ENCODE measurements around the gene MYLK. TPM values are rescaled to one million over a fixed set of nuclear protein-coding genes. Genes with fewer than 3 reads are reported as not detected.

MYLK gene
- total and polyA plus RNA-seq, 10 of the 15 experiments (the other 5 are each of a cell fraction or from before 2014, with no cell fraction given): 0.04 to 1.6 (median 0.42) TPM; not detected in 1

DNA sequence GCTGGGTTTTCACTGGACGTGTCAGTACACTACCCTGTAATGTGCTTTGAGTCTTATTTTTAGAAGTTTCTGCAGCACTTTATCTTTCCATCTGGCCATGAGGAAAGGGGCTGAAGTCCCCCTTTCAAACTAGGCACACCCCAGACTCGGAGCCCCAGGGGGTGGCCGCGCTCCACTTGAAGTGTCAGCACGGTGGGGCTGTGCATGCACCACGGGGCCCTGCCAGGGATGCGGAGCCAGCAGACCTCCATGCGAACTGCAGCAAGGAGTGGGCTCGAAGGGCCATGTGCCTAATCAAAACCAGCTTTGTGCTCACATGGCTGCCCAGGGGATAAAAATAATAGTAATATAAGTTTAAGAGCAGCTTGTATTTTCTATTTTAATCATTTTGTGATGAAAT lies 198.4 kb downstream of the MYLK start:
- ATAC-seq: no peak
- ChIA-PET CTCF (no interaction called here), SMC1A (ENCODE audit: uncharacterized antibody, unreplicated experiment) (no interaction called here), POLR2A (no interaction called here), RAD21 (ENCODE audit: unreplicated experiment) (no interaction called here)
- no peak overlapping the region for H3K4me3 ChIP-seq
- H2AFZ ChIP-seq (ENCODE audit: control insufficient read depth, low read depth, low read length): no peak overlapping the region
- no peaks in the 10 kb centered on the region for H3K9me3 ChIP-seq (replicated peaks; ENCODE audit: control insufficient read depth, insufficient read depth, low read length)
- 45% methylated on average over 9 of the region's 9 CpGs for WGBS (ENCODE audit: insufficient coverage, insufficient replicate concordance, low lambda C conversion rate, missing lambda C conversion rate)
- no peaks in the 10 kb centered on the region for H4K20me1 ChIP-seq (ENCODE audit: control insufficient read depth, insufficient read depth)
- no peaks in the 10 kb centered on the region for H3K79me2 ChIP-seq (ENCODE audit: control insufficient read depth, insufficient read depth, low read length)
- DNase-seq (ENCODE audit: low read depth, low spot score): no peak
- FAIRE-seq: no peak
- H3K9ac ChIP-seq (ENCODE audit: control insufficient read depth, insufficient read depth, low read length): no peak overlapping the region
- H3K27me3 ChIP-seq (replicated peaks in 1 of 2; ENCODE audit: control insufficient read depth in 2 of 2, insufficient read depth in 2 of 2, low read length in 1 of 2): peaks cover 0 to 2% of the 10 kb centered on the region in 2 experiments; a peak in 2 of 4 replicates
- BruUV-seq (replicated peaks): no TSS peak
- intact Hi-C loops (cut with micrococcal nuclease; ENCODE audit: unreplicated experiment): no loop called here
- in situ Hi-C loops (cut with MboI): no loop called here
- H3K27ac ChIP-seq (ENCODE audit: control insufficient read depth, insufficient read depth): no peak overlapping the region
- H3K4me2 ChIP-seq (ENCODE audit: control insufficient read depth, insufficient read depth): no peak overlapping the region
- H3K36me3 ChIP-seq (ENCODE audit: control insufficient read depth in 2 of 2, insufficient read depth in 2 of 2, low read length in 1 of 2): no peaks in the 10 kb centered on the region
- TF ChIP-seq, protein P1, sequence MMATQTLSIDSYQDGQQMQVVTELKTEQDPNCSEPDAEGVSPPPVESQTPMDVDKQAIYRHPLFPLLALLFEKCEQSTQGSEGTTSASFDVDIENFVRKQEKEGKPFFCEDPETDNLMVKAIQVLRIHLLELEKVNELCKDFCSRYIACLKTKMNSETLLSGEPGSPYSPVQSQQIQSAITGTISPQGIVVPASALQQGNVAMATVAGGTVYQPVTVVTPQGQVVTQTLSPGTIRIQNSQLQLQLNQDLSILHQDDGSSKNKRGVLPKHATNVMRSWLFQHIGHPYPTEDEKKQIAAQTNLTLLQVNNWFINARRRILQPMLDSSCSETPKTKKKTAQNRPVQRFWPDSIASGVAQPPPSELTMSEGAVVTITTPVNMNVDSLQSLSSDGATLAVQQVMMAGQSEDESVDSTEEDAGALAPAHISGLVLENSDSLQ (IDR thresholded peaks at IDR 0.05): no peak
- no peak for TF ChIP-seq SMAD5 (IDR thresholded peaks at IDR 0.05; ENCODE audit: low read depth)
- no peak for TF ChIP-seq ASH2L (IDR thresholded peaks at IDR 0.05; ENCODE audit: borderline replicate concordance, low read depth)
- no peaks in the 10 kb centered on the region for H3K4me1 ChIP-seq (ENCODE audit: control insufficient read depth, insufficient read depth, low read length)

DNA sequence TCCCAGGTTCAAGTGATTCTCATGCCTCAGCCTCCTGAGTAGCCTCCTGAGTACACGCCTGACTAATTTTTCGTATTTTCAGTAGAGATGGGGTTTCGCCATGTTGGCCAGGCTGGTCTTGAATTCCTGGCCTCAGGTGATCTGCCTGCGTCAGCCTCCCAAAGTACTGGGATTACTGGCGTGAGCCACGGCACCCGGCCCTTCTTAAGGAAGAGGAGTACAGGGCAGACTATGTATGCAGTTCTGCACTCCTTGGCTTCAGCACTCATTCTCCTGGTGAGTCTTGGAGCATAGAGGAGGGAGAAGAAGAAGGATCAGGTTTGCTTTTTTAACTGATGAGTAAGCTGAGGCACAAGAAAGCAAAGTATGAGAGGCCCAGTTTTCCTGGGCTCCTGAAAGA lies 199.5 kb downstream of the MYLK start:
- BruUV-seq (replicated peaks): no TSS peak
- FAIRE-seq (no peak), ATAC-seq (no peak), DNase-seq (ENCODE audit: low read depth, low spot score) (no peak)
- no peak overlapping the region for H2AFZ ChIP-seq (ENCODE audit: control insufficient read depth, low read depth, low read length)
- CTCF ChIA-PET: no interaction called here
- H3K36me3 ChIP-seq (ENCODE audit: control insufficient read depth in 2 of 2, insufficient read depth in 2 of 2, low read length in 1 of 2): no peaks in the 10 kb centered on the region
- SMC1A ChIA-PET (ENCODE audit: uncharacterized antibody, unreplicated experiment): no interaction called here
- no peak for TF ChIP-seq STAT1 (conservative IDR thresholded peaks at IDR 0.05)
- no peak for TF ChIP-seq BACH1 (IDR thresholded peaks at IDR 0.05; ENCODE audit: borderline replicate concordance)
- no peak for TF ChIP-seq HCFC1 (IDR thresholded peaks at IDR 0.05; ENCODE audit: low read length)
- no peak for TF ChIP-seq ZNF384 (IDR thresholded peaks at IDR 0.05; ENCODE audit: borderline replicate concordance, low read depth, low read length)
- TF ChIP-seq, protein P2, sequence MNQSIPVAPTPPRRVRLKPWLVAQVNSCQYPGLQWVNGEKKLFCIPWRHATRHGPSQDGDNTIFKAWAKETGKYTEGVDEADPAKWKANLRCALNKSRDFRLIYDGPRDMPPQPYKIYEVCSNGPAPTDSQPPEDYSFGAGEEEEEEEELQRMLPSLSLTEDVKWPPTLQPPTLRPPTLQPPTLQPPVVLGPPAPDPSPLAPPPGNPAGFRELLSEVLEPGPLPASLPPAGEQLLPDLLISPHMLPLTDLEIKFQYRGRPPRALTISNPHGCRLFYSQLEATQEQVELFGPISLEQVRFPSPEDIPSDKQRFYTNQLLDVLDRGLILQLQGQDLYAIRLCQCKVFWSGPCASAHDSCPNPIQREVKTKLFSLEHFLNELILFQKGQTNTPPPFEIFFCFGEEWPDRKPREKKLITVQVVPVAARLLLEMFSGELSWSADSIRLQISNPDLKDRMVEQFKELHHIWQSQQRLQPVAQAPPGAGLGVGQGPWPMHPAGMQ (IDR thresholded peaks at IDR 0.05; ENCODE audit: borderline replicate concordance): no peak
- no peak for TF ChIP-seq EZH2 (IDR thresholded peaks at IDR 0.05; ENCODE audit: borderline replicate concordance, control insufficient read depth, low read depth, low read length)
- in situ Hi-C loops (cut with MboI) (no loop called here), intact Hi-C loops (cut with micrococcal nuclease; ENCODE audit: unreplicated experiment) (no loop called here)
- no peak overlapping the region for H3K27ac ChIP-seq (ENCODE audit: control insufficient read depth, insufficient read depth)
- RAD21 ChIA-PET (ENCODE audit: unreplicated experiment): no interaction called here
- 58% methylated on average over 7 of the region's 7 CpGs for WGBS (ENCODE audit: insufficient coverage, insufficient replicate concordance, low lambda C conversion rate, missing lambda C conversion rate)
- no peak overlapping the region for H3K4me3 ChIP-seq
- peaks cover 2% of the 10 kb centered on the region in 2 experiments; a peak in 3 of 4 replicates for H3K27me3 ChIP-seq (replicated peaks in 1 of 2; ENCODE audit: control insufficient read depth in 2 of 2, insufficient read depth in 2 of 2, low read length in 1 of 2)
- no peaks in the 10 kb centered on the region for H4K20me1 ChIP-seq (ENCODE audit: control insufficient read depth, insufficient read depth)
- H3K9ac ChIP-seq (ENCODE audit: control insufficient read depth, insufficient read depth, low read length): no peak overlapping the region
- POLR2A ChIA-PET: no interaction called here
- no peaks in the 10 kb centered on the region for H3K9me3 ChIP-seq (replicated peaks; ENCODE audit: control insufficient read depth, insufficient read depth, low read length)
- H3K79me2 ChIP-seq (ENCODE audit: control insufficient read depth, insufficient read depth, low read length): no peaks in the 10 kb centered on the region
- no peak overlapping the region for H3K4me2 ChIP-seq (ENCODE audit: control insufficient read depth, insufficient read depth)
- H3K4me1 ChIP-seq (ENCODE audit: control insufficient read depth, insufficient read depth, low read length): no peaks in the 10 kb centered on the region
